Fibroblast of skin of left biceps (primary cell): ENCODE measurements around the gene ANGPTL5.
"Not testable (repeated sequence)": the region's sequence is repeated elsewhere in the genome, so short reads cannot be mapped to it uniquely, and the experiment has no call there.

ENCODE experiments used
- DNase-seq, 2 experiments: peaks; one replicate each; pipeline ENCODE4 v3.0.0-alpha.2; 2013; ENCODE audit warnings: low read depth in 2 of 2

Gene ANGPTL5

DNA sequence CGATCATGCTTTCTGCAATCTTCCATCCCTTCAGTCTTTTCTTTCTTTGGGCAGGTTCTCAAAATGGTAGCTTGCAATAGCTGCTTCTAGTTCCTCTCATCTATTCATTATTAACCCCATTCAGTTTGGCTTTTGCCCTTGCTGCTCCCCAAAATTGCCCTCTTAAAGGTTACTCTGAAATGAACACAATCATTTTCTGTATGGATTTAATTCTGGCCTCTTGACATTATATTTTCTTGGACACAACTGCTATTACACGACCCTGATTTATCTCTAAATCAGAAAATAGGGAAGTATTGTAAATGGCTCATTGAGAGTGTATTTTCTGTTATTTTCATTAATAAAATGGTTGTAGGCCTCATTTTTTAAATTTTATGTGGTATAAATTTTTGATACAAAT, at the start of gene ANGPTL5:
Gene ANGPTL5 (minus strand): TSS at position 101 of the 400 bp plus-strand sequence. CDS start 8,613 bp downstream, outside the sequence.
- no peak for DNase-seq

DNA sequence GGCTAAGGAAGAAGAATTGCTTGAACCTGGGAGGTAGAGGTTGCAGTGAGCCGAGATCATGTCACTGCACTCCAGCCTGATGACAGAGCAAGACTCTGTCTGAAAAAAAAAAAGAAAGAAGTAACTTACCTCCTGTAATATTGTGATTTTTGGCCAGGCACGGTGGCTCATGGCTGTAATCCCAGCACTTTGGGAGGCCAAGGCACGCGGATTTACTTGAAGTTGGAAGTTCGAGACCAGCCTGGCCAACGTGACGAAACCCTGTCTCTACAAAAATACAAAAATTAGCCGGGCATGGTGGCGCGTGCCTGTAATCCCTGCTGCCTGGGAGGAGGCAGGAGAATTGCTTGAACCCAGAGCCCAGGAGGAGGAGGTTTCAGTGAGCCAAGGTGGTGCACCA, 47.9 kb upstream of the ANGPTL5 start:
- DNase-seq: not testable (repeated sequence)

DNA sequence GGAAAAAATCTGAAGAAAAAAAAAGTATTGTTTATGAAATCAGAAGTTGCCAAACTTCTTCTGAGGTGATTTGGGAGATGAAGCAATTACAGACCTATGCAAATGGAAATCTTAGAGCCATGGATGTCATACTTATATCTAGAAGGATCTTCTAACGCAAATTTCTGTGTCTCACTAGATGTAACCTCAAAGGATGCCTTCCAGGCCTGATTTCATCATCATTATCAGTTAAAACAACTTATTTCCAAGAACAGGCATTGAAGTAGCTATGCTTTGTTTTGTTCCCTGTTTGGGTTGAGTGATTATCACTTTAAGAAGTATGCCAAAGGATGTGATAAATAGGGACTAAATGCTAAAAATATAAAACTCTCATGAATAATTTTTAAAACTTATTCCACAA, 43.9 kb upstream of the ANGPTL5 start:
- no peak for DNase-seq

DNA sequence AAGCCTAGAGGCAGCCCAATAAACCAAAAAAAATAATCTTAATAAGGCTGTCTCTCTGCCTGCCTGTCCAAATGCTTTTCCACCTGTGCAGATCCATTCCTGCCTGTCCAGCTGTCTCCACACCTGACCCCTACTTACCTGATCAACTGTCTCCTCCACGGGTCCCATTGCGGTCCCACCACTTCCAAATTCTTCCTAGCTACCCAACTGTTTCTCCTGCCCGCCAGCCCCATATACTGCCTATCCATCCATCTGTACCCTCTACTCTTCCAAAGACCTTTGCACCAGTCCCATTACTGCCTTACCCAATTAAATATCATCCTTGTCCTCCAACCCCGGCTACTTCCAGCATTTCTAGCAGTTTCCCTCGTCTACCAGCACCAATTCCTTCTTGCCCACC, 39.4 kb upstream of the ANGPTL5 start:
- DNase-seq: no peak

DNA sequence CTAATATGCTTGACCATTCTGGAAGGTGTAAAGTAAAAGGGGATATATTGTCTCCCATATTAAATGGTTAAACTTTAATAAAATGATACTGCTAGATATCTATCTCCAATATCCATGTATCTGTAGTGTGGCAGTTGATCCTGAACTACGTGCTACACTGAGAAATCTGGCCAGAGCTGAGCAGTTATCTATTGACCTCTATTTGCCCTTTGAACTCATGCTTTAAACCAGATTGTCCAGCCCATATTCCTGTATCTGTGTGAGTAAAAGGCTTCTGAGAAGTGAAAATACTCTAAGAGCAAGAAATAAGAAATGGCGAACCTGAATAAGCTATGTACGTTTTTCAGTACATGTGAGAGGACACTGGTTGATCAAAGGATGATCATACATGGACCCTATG, 39.0 kb upstream of the ANGPTL5 start:
- no peak for DNase-seq

DNA sequence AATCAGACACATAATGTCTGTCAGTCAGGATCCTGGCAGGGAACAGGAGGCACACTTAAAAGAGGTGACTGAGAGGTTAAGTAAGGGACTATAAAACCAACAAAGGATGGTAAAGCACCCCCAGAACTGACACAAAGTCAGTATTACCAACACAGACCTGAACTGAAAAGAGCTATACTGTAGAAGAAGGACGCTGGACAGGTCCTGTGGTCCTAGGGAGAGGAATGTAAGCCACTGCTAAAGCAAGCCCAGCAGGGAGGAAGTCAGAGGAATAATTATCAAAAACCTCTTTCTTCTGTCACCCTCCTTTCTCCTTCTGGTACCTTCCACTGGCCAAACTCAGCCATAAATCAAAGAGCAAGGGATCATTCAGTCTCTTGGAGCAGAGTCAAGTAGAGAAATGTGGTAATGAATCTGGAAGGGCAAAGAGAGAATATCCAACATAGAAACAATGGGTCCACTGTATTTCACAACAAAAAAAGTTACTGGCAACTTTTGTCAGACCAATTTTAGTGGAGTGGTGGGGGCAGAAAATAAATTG, 33.4 kb upstream of the ANGPTL5 start:
- DNase-seq: no peak

DNA sequence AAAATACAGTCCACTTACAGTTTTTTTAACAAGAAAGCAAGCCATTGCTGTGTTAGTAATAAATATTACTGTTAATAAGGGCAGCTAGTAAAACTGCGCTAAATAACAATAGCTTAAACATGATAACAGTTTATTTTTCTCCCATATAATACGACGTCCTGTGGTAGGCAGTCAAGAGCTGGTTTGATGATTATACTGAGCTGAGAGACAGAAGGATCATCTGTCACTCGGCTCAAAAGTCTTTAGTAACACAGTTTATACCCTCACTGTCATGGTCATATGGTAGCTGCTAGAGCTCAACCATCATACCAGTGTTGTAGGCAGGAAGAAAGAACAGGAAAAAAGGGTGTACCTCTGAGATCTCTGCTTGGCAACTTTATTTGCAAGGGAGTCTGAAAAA, 29.1 kb upstream of the ANGPTL5 start:
- DNase-seq: no peak

DNA sequence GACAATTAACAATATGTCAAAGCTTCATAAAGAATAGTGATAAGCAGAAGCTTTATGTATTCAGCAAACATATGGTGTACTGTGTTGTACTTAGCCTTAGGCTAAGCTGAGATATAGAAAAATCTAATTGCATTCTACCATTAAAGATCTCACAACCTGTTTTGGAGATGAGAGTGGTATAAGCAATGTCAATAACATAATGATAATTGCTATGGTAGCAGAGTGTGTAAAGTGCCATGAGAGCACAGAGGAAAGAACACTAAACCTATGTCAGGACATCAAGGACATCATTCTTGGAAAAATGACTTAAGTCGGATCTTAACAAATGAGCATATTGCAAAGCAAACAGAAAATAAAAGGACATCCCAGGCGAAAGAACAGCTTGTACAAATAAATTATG, 28.6 kb upstream of the ANGPTL5 start:
- no peak for DNase-seq

DNA sequence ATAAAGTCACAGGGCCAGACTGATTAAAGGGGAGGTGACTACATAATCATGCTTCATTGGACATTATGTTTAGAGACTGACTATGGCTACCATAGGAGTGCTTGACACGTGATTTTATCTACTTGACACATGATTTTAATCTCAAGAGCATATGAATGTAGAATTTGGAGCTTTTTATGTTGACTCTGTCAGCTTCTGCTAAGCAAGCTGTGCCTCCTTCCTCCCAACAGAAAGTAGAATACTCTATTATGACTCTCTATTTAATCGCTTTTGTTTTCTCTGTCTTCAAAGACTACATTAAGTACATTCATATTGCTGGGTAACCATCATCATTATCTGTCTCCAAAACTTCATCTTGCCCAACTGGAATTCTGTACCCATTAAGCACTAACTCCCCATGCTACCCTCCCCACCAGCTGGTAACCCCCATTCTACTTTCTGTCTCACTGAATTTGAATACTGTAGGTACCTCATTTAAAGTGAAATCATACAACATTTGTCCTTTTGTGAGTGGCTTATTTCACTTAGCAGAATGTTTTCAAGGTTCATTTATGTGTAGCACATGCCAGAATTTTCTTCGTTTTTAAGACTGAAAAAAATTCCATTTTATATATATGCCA, 24.7 kb upstream of the ANGPTL5 start:
- DNase-seq: no peak

DNA sequence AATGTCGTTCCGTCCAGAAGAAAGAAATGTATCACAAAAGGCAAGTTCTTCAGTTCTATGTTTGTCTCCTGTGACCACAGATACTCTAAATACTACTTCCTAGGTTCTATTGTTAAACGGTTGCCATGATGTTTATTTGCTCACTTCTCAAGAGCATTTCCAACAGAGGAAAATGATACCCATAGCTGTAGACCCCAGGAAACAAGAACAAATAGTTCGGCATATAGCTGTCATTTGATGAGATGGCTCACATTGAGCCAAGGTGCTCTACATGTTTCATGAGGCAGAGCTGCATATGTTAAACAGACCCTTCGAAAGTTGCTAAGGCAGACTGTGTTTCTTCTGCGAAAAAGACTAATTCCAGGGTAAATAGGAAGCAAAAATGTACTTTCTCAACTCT, 15.4 kb upstream of the ANGPTL5 start:
- no peak for DNase-seq

DNA sequence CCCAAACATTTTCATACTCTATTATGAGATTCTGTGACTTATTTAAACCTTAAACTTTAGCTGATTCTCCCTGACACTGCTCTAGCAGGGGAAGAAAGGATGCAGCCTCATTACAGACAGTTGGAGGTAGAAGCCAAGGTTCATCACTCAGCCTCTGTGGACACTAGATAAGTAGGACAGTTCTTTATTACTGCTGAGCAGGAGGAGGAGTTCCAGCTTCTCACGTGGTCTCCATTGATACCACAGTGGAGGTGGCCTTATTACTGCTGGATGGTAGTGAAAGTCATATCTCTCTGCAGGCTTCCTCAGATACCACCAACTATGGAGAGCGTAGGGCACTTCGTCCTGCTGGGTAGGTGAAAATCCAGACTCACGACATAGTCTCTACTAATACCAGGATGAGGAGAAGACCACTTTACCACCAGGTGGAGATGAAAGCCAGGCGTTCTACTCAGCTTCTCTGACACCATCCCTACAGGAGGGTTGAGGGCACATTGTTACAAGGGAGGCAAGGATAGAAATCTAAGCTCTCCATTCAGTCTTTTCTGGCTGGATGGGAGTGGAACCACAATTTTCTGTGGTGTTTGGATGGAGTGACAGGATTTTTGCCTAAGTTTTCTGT, 13.1 kb upstream of the ANGPTL5 start:
- no peak for DNase-seq

DNA sequence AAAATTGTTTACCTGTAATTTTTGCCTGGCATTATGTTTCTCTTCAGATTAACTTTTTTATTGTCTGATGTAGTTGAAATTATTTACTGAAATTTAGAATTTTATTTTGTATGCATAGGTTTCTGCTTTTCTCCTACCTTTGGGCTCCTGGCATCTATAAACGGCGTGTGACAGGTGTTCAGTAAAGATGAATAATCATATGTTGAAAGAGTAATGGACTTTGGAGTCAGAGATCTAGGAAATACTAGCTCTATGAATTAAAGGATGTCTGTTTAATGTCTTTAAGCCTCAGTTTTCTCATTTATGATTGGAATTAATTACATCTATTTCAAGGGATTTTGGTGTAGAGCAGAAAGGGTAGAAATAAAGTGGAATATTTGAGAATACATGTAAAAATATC, 7.2 kb upstream of the ANGPTL5 start:
- no peak for DNase-seq

DNA sequence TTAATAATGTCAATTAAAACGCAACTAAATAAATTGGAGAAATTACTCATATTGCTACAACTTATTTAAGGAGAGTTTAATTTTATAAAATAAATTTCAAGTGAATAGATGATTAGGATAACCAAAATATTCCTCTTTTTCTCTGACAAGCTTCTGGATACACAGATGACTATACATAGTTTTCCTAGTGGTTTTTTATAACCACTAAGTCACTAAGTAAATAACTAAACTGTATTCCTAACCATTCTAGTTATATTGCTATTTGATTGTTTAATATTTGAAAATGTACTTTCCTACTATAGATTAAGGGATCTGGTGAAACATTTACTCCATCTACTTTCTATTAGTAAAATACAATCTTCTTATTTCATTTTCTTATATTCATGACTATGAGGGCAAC, 4.7 kb upstream of the ANGPTL5 start:
- DNase-seq: no peak

DNA sequence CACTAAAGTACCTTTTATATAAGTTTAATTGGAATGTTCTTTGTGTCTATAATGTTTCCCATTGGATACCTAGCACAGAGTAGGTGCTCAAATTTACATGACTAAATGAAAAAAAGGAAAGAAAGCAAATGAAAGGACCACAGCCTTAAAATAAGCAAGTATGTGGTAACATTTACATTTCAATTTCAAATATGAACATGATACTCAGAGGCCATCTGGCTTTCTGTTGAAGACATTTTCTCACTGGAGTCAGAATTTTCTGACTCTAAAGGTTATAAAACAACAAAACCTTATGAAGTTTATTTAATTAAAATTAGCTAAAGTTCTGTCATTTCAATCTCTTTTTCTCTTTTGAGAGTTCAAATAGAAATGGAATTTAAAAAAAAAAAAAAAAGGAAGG, 904 bp upstream of the ANGPTL5 start:
- DNase-seq: no peak

DNA sequence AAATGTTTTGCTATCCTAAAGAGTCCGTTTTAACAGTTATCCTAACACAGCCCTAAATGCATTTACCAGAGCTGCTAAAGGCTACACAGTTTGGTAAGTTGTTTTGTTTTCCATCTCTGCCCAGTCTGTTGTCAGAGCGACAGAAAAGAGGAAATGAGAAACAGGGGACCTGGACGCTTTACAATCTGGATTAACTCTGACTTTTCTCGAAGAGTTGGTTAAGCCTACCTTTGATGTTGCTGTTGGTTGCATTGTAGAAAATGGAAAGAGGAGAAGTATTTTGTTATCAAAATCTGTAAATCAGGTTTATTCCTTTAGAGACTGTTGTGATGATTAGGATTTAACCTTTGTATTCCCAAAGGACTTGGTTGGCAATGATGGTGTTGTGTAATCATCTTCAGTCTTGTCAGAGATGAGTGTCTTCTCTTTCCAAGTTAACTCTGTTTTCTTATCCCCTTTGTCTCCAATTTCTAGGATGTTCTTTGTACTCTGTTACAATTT, 481 bp downstream of the ANGPTL5 start:
- DNase-seq: peak in 1 of 2 experiments; percentile 2

DNA sequence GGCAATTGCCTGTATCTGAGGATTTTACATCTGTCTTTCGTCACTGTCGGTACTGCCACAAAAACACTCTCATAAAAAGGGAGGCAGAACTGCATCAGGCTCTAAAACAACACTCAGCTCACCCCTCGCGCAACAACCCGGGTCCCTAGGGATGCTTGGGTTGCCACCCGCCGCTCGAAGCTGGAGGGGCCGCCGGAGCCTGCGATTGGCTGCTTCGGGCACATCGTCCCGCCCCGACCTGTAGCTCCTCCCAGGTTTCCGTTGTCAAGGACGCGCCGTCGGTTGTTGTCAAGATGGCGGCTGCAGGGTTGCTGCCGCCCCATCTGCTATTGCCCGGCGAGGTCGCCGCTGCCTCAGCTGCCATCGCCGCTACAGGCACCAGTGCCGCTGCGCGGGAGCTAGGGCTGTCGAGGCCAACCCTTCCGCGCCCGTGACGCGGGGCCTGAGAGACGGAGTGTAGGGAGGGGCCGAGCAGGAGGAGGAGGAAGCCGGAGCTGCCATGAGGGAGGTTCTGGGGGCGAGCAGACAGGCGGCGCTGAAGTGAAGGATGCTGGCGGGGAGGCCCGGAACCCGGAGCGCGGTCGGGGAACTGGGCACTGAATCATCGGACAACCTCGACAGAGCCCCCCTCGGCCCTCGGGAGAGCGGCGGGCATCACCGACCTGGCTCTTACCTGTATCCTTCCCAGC, 1.4 kb downstream of the ANGPTL5 start, which contains the start of gene CEP126:
Gene CEP126 (plus strand): TSS at position 273 of the 689 bp plus-strand sequence. CDS start 275 bp downstream, at position 548.
- DNase-seq: peak; percentile 82

DNA sequence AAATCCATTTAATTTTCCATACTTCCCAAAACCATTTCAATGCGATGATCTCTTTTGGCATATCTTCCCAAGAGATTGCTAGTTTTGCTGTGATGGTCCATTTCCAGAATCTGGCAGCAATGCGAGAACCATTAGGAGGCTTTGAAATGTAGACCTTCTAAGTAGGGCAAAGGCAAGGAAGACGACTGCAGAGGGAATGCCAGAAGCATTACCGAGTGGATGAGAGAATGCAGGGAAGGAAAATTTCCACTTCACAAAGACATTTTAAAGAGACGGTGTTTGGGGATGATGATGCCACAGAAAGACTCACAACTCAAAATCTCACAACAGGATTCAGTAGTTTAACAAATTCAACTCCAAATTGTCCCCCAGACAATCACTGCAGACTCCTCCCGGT, 2.0 kb downstream of the ANGPTL5 start:
- peak in 1 of 2 experiments; percentile 10 for DNase-seq

DNA sequence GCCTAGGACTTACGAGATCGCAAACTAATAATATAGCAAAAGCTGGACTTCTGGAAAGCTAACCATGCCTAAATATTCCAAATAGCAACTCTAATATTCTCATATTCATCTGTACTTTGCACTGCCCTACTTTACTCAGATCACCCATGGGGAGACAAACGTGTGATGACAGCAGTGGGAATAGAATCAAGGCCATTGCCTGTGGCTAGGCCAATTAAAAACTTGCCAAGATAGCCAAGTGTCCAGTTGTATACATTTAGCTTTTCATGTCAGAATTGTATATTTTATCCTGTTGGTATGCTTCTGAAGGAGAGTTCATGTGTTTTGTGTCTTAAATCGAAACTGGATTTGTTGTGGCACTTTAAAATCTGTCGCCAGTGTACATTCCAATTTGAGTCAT, 2.7 kb downstream of the ANGPTL5 start:
- DNase-seq: no peak

DNA sequence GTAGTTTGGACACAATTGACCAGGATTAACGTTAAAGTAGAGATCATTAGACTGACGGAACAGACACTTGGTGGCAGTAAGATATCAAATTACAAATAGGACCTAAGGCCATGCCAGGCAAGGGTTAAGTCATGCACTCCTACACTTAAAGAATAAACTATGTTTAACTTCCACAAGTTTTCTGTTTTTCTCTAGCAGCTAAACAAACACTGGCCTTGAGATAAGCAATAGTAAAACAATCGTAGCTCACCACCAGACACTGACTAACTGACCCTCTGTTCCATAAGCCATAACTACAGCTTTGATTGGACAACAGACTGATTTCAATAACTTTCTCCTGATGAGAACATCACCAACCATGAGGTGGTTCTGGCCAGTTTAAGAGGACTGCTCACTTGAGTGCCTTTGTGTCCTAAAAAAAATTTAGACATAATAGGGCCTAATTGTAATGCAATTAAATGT, 3.5 kb downstream of the ANGPTL5 start:
- no peak for DNase-seq

DNA sequence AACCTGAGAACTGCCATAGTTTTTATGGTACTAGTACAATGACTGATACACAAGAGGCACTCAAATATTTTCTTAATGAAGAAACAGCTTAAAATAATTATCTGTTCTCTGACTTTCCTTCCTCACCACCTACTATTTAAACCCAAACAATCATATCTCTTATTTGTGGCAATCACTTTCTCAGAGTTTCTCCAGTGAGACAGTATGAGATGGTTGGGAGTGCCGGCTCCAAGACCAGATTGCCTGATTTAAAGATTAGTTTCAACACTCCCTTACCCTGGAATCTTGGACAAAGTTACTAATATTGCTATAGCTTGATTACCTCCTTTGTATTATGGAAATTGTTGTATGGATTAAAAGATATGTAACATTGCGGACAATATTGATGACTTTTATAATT, 7.2 kb downstream of the ANGPTL5 start:
- DNase-seq: no peak

DNA sequence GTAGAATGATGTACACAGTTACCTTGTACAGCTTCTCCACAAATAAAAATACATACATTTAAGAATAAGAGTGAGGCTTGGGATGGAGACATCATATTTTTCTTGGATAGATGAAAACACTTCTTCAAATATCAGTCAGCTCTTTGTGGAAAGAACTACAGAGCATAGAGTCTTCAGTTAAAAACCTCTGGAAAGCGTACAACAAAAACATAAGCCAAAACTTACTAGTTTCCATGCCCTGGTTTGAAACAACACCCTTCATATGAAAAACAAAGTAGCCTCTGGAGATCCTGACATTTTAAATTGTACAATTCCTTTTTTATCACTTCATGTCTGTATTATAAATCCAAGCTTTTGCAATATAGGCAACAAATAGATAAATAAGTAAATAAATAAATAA, 8.5 kb downstream of the ANGPTL5 start:
- DNase-seq: no peak

DNA sequence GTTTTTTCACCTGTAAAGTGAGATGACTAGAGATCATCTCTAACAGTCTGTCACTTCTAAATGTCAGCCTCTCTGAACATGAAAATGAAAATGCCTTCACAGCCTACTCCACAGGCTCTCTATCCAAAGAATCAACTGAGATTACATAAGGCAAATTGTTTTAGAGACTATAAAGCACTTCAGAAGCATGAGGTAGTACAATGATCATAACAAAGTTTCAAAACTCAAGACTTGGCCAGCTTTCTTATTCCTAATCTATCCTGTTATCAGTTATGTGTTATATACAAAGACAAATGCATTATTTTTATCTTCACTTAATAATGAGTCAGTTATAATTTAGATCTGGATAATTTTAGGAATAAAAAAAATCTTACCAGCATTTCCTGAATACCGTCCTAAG, 21.8 kb downstream of the ANGPTL5 start:
- no peak for DNase-seq

DNA sequence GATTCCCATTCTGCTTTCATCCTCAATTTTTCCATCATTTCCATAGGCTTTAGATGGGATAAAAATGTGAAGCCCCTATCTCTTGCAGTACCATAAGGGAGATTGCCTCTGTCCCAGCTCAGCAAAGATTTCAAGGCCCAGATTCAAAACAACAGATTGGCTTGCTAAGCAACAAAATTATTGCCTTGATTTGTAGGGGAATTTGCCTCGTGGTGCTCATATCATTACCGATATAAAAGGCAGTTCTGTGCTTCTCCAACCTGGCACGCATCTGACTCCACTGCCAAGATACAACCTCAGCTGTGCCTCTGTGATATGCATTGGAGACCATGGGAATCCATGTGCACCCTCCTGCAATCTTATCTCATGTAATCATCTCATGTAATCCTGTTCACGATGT, 26.6 kb downstream of the ANGPTL5 start:
- DNase-seq: no peak
